HG02642 (cell line): ENCODE measurements around the gene RNU5D-1.
"Not testable (repeated sequence)": the region's sequence is repeated elsewhere in the genome, so short reads cannot be mapped to it uniquely, and the experiment has no call there.

ENCODE experiments used
- ATAC-seq: cut with Tn5 transposase; IDR thresholded peaks from one replicate; pipeline ENCODE4 v1.9.1; 2021; ENCODE audit warnings: mild to moderate bottlenecking; ENCODE audit not compliant: unreplicated experiment, poor library complexity

Gene RNU5D-1

GRCh38 chr1:44705470-44705869 lies 25.5 kb downstream of the RNU5D-1 start:
- ATAC-seq, result no peak

DNA sequence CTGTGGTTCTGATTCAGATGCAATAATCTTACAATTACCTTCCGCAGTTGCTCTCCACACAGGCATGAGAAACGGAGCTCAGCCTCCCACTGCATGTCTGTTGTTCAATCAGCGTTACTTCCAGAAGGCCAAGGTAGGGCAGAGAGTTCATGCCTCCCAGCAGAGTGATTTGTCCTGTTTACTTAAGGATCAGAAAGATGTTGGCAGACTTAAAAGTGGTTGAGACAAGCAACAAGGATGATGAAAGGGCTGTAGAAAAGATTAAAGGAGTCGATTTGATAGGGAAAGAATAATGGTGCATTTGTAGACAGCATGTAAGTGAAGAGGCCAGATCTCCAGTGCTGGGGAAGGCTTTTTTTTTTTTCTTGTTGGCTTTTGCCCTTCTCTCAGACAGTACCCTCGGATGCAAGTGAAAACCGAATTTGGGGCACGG lies 29.8 kb downstream of the RNU5D-1 start:
- no peak for ATAC-seq

- ATAC-seq, result no peak
Observed at GRCh38 chr1:44700573-44700972, 30.4 kb downstream of the RNU5D-1 start.

GRCh38 chr1:44699375-44699774 lies 31.6 kb downstream of the RNU5D-1 start:
- ATAC-seq, result not testable (repeated sequence)

- no peak for ATAC-seq
Observed at GRCh38 chr1:44698138-44698537, 32.8 kb downstream of the RNU5D-1 start.

GRCh38 chr1:44696789-44697345 lies 34.1 kb downstream of the RNU5D-1 start:
- ATAC-seq, result peak; percentile 44

GRCh38 chr1:44696101-44696500 lies 34.9 kb downstream of the RNU5D-1 start:
- no peak for ATAC-seq

GRCh38 chr1:44695671-44696070 lies 35.3 kb downstream of the RNU5D-1 start:
- ATAC-seq, result no peak

DNA sequence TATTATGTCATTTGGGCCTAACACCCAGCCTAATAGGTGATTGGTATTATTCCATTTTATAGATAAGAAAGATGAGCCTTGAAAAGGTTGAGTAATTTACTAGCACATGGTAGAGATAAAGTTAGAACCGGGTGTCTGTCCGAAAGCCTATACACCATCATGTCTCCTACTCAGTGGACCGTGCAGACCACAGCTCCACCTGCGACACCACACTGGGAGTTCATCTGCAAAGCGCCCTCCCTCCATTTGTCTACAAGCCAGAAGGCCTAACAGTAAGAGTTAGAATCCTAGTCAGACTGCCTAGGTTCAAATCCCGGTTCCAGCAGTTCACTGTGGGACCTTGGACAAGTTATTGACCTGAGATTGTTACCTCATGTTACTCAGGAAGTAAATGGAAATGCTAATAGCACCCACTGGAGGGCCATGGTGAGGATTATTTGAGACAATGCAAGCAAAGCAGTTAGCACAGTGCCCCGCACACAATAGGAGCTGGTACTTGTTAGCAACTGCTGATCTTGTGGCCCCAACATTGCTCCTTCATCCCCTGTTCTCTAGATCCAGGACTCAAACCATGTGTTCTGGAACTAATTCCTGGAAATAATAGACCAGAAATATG lies 36.0 kb downstream of the RNU5D-1 start:
- ATAC-seq, result peak; percentile 65

DNA sequence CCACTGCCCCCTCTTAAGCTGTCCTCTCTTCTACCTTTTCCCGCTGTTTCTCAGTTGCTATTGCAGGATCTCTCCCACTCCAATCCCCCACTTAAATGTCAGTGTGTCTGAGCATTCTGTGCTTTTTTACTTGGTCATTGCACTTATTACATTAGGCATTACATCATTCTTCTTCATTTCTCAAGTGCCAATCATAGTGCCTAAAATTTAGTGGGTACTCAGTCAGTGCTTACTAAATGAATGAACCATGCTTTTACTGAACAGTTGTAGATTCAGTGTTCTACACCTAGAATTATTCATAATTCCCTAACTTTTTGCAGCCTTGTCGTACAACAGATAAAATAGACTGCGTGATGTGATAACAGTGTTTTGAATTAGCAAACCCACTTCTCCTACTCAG lies 37.1 kb downstream of the RNU5D-1 start:
- no peak for ATAC-seq

GRCh38 chr1:44693159-44693558 lies 37.8 kb downstream of the RNU5D-1 start:
- no peak for ATAC-seq

GRCh38 chr1:44689447-44689765 lies 41.6 kb downstream of the RNU5D-1 start:
- no peak for ATAC-seq

- ATAC-seq, result no peak
Observed at GRCh38 chr1:44688760-44689446, 42.1 kb downstream of the RNU5D-1 start.

- no peak for ATAC-seq
Observed at GRCh38 chr1:44685881-44686280, 45.1 kb downstream of the RNU5D-1 start.

DNA sequence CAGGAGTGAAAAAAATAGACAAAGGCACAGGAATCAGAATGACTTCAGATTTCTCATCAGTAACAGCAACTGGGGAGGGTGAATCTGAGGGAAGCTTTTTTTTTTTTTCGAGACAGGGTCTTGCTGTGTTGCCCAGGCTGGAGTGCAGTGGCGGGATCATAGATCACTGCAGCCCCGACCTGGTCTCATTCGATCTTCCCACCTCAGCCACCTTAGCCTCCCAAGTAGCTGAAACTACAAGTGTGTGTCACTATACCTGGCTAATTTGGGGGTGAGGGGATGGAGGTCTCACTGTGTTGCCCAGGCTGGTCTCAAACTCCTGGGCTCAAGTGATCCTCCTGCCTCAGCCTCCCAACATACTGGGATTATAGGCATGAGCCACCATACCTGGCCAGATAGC lies 45.8 kb downstream of the RNU5D-1 start:
- no peak for ATAC-seq

DNA sequence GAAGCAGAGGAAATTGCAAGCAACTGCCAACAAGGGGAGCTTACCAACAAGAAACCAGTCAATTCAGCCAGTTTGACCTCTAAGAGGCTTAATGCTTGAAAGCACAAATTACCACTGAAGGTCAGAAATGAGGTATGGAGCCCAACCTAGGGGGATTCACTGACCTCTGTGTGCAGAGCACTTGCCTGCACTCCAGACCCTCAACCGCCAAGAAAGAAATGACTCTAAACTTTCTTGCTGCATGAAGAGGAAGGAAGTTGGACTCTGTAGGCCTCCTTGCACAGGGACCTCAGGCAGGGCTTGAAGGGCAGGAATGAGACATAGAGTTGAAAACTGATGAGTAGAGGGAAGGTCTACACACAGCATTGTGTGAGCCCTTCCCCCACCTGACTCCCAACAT lies 46.4 kb downstream of the RNU5D-1 start:
- peak; percentile 75 for ATAC-seq

GRCh38 chr1:44682883-44683265 lies 48.1 kb downstream of the RNU5D-1 start:
- no peak for ATAC-seq

DNA sequence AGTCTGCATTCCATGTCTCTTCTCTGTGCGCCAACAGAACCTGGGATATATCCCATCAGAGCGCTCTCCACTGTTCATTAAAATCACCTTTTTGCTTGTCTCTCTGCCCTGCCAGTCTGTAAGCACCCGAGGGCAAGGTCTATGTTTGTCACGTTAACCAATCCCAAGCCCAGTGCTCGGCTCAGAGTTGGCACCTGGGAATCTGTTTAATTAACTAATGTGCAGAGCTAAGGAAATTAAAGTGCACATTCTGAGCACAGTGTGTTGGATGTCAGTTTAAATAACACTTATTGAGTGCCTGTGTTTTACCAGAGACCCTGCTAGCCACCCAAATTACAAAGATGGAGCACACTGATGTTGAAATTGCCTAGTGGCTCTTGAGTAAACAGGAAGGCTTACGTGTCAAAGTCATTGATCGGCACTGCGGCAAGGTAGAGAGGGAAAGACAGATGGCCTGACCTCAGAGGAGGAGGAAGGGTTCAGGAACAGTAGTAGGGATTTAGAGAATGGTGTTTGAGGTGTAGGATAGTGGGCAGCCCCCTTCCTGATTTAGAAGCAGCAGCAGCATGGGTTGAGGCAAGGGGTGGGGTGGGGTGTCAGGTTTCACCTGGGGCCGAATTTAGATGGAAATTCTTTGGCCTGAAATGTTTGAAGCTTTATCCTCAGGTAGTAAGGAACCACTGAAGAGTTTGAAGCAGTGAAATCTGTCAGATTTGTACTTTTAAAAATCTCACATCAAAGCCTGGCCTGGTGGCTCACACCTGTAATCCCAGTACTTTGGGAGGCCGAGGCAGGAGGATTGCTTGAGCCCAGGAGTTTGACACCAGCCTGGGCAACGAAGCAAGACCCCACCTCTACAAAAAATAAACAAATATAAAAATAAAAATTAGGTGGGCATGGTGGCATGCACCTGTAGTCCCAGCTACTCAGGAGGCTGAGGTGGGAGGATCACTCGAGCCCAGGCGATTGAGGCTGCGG lies 48.8 kb downstream of the RNU5D-1 start:
- no peak for ATAC-seq
